OCI-LY3 (cell line): Measurements from ENCODE around the gene GJB5.

Experiments used
- H2AFZ ChIP-seq: fragments of 200-600, 300-600 bp; shearing (Covaris generic); 2 replicates; pipeline ENCODE4 v1.6.0; 2014; ENCODE audit warnings: antibody characterized with exemption, low read depth, low read length
- H3K27ac ChIP-seq: fragments of 200-600, 300-600 bp; sonication (generic); 2 replicates; pipeline ENCODE4 v1.5.1; 2014; ENCODE audit warnings: mild to moderate bottlenecking, low read length, moderate library complexity, mixed read lengths
- H3K27me3 ChIP-seq: fragments of 200-600, 300-600 bp; sonication (generic); 2 replicates; pipeline ENCODE4 v1.6.1; 2014; ENCODE audit warnings: low read depth, low read length, mixed read lengths
- H3K36me3 ChIP-seq: fragments of 200-600, 300-600 bp; sonication (generic); replicated peaks from 2 replicates; pipeline ENCODE3; 2014; ENCODE audit warnings: low read depth, low read length, mixed read lengths
- H3K4me1 ChIP-seq: fragments of 300-600, 200-600 bp; sonication (generic); 2 replicates; pipeline ENCODE4 v1.6.1; 2014; ENCODE audit warnings: low read length, mixed read lengths
- H3K4me2 ChIP-seq: fragments of 200-600, 300-600 bp; sonication (generic); 2 replicates; pipeline ENCODE4 v1.6.1; 2014; ENCODE audit warnings: low read length, mixed read lengths
- H3K4me3 ChIP-seq: fragments of 300-600, 200-600 bp; sonication (generic); 2 replicates; pipeline ENCODE4 v1.5.1; 2014; ENCODE audit warnings: antibody characterized with exemption, mild to moderate bottlenecking, low read length, moderate library complexity
- H3K79me2 ChIP-seq: fragments of 300-600, 200-600 bp; shearing (Covaris generic); 2 replicates; pipeline ENCODE4 v1.6.1; 2014; ENCODE audit warnings: mild to moderate bottlenecking, low read length, mixed read lengths
- H3K9ac ChIP-seq: fragments of 300-600, 200-600 bp; shearing (Covaris generic); 2 replicates; pipeline ENCODE4 v1.6.0; 2014; ENCODE audit warnings: mild to moderate bottlenecking, low read length, moderate library complexity
- H3K9me3 ChIP-seq: fragments of 200-600, 300-600 bp; shearing (Covaris generic); 2 replicates; pipeline ENCODE4 v1.6.1; 2014; ENCODE audit warnings: low read length, mixed read lengths; ENCODE audit not compliant: insufficient read depth
- H4K20me1 ChIP-seq: fragments of 200-600, 300-600 bp; sonication (generic); 2 replicates; pipeline ENCODE4 v1.6.1; 2016; ENCODE audit warnings: low read length, mixed read lengths; ENCODE audit not compliant: insufficient read depth
- EZH2phosphoT487 ChIP-seq: fragments of 200-600 bp; shearing (Covaris generic); IDR thresholded peaks from 2 replicates; pipeline ENCODE4 v1.6.1; 2018; ENCODE audit warnings: antibody characterized with exemption, mixed run types, low read depth
- TF ChIP-seq, protein P1 (sequence below): fragments of 200-600, 300-600 bp; sonication (generic); IDR thresholded peaks from 2 replicates; pipeline ENCODE4 v1.5.1; 2014; ENCODE audit warnings: antibody characterized with exemption, low read length, low read depth

The GJB5 gene

GRCh38 chr1:34785875-34786470 lies 31.1 kb downstream of the GJB5 start:
- Histone ChIP-seq H3K36me3 (no peaks in the 10 kb centered on the region), H3K4me2 (no peak overlapping the region), H3K4me3 (no peak overlapping the region), H4K20me1 (no peaks in the 10 kb centered on the region), H3K9ac (no peak overlapping the region), H3K27ac (no peak overlapping the region), H3K79me2 (no peaks in the 10 kb centered on the region), H2AFZ (no peak overlapping the region), H3K9me3 (no peaks in the 10 kb centered on the region), H3K4me1 (no peaks in the 10 kb centered on the region), H3K27me3 (no peaks in the 10 kb centered on the region)
- no peak for TF ChIP-seq EZH2phosphoT487
- TF ChIP-seq, protein P1, sequence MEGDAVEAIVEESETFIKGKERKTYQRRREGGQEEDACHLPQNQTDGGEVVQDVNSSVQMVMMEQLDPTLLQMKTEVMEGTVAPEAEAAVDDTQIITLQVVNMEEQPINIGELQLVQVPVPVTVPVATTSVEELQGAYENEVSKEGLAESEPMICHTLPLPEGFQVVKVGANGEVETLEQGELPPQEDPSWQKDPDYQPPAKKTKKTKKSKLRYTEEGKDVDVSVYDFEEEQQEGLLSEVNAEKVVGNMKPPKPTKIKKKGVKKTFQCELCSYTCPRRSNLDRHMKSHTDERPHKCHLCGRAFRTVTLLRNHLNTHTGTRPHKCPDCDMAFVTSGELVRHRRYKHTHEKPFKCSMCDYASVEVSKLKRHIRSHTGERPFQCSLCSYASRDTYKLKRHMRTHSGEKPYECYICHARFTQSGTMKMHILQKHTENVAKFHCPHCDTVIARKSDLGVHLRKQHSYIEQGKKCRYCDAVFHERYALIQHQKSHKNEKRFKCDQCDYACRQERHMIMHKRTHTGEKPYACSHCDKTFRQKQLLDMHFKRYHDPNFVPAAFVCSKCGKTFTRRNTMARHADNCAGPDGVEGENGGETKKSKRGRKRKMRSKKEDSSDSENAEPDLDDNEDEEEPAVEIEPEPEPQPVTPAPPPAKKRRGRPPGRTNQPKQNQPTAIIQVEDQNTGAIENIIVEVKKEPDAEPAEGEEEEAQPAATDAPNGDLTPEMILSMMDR = no peak

DNA sequence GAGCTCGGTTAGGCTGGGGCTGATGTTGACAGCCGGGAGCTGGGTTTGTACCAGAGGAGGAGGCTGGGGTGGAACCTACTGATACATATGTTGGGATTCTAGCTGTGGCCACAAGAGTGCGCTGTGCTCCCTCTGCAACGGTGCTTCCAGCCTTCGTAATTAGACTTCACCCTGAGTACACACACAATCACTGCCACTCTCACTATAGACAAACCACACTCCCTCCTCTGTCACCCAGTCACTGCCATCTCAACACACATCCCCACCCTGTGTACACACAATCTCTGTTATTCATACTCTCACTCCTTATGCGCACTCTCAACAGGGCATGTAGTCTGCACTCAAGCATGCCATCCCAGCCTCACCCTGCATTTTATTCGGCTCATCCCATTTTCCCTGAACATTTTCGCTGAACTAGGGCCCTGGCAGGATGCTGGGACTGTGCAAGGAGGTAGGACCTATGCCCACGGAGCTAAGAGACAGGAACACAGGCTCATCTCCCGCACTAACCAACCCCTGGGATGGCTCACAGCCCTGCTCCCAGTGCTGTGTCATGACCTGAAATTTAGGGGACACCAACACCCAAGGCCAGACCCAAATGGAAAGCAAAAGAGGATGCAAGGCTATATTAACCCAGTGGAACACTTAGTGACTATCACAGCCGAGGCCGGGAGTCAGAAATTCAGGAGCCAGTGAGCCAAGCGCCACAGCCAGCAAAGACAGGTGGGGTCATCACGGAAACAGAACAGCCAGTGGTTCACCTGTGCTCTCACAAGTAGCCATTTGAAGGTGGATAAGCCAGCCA lies 31.9 kb downstream of the GJB5 start:
- no peaks in the 10 kb centered on the region for H3K4me1 ChIP-seq
- TF ChIP-seq, protein P1 = peak; percentile 67
- no peak for TF ChIP-seq EZH2phosphoT487
- no peaks in the 10 kb centered on the region for H3K27me3 ChIP-seq
- no peaks in the 10 kb centered on the region for H3K79me2 ChIP-seq
- no peak overlapping the region for H2AFZ ChIP-seq
- H3K36me3 ChIP-seq = no peaks in the 10 kb centered on the region
- no peaks in the 10 kb centered on the region for H4K20me1 ChIP-seq
- H3K9me3 ChIP-seq = no peaks in the 10 kb centered on the region
- H3K4me2 ChIP-seq = no peak overlapping the region
- H3K4me3 ChIP-seq = no peak overlapping the region
- no peak overlapping the region for H3K27ac ChIP-seq
- no peak overlapping the region for H3K9ac ChIP-seq

- no peak overlapping the region for H3K9ac ChIP-seq
- no peak overlapping the region for H2AFZ ChIP-seq
- H3K27ac ChIP-seq = no peak overlapping the region
- no peaks in the 10 kb centered on the region for H3K79me2 ChIP-seq
- H3K4me1 ChIP-seq = no peaks in the 10 kb centered on the region
- no peaks in the 10 kb centered on the region for H3K9me3 ChIP-seq
- H3K4me2 ChIP-seq = no peak overlapping the region
- TF ChIP-seq, protein P1 = peak; percentile 43
- no peak for TF ChIP-seq EZH2phosphoT487
- H3K27me3 ChIP-seq = no peaks in the 10 kb centered on the region
- H3K4me3 ChIP-seq = no peak overlapping the region
- H3K36me3 ChIP-seq = no peaks in the 10 kb centered on the region
- no peaks in the 10 kb centered on the region for H4K20me1 ChIP-seq
Measured at GRCh38 chr1:34787461-34788420, 32.9 kb downstream of the GJB5 start.

DNA sequence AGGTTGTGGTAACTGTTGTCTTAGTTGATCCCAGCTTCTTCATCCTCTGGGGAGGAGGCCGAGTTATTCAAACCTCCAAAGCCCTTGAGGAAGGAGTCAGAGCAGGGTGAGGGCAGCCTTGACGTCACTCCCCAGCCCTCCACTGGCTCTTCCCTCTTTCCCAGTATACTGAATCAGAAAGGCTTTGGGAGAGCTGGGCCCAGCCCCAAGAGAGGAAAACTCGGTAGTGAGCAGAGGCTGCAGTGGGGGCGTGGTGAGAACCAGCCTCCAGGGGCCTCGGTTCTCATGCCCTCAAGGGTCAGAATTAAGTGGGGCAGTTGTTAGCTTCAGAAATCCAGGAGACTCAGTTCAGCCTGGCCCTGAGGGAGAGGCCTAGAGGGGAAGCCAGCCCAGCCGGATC lies 36.1 kb downstream of the GJB5 start:
- Histone ChIP-seq H3K4me3 (no peak overlapping the region), H3K4me1 (no peaks in the 10 kb centered on the region), H4K20me1 (no peaks in the 10 kb centered on the region), H3K9ac (no peak overlapping the region), H3K36me3 (no peaks in the 10 kb centered on the region), H3K9me3 (no peaks in the 10 kb centered on the region), H3K4me2 (no peak overlapping the region), H2AFZ (no peak overlapping the region), H3K27me3 (no peaks in the 10 kb centered on the region), H3K79me2 (no peaks in the 10 kb centered on the region), H3K27ac (no peak overlapping the region)
- no peak for TF ChIP-seq EZH2phosphoT487
- TF ChIP-seq, protein P1 = no peak
